ES-I3 (cell line): ENCODE data around the gene TRIP4.
"Not testable (repeated sequence)": the region's sequence is repeated elsewhere in the genome, so short reads cannot be mapped to it uniquely, and the experiment has no call there.

Experiments used
- H3K36me3 ChIP-seq: 2 replicates; pipeline ENCODE4 v1.6.1; 2013; ENCODE audit warnings: mild to moderate bottlenecking, low read length, control low read depth, moderate library complexity; ENCODE audit not compliant: insufficient read depth
- H3K4me1 ChIP-seq: 2 replicates; pipeline ENCODE4 v1.6.1; 2013; ENCODE audit warnings: mild to moderate bottlenecking, control low read depth, low read length; ENCODE audit not compliant: insufficient read depth
- H3K9ac ChIP-seq: 2 replicates; pipeline ENCODE4 v1.6.1; 2013; ENCODE audit warnings: low read depth, mild to moderate bottlenecking, low read length, moderate library complexity
- H3K9me3 ChIP-seq: 2 replicates; pipeline ENCODE4 v1.6.1; 2013; ENCODE audit warnings: mild to moderate bottlenecking, low read length, moderate library complexity; ENCODE audit not compliant: control insufficient read depth, insufficient read depth

TRIP4 gene

GRCh38 chr15:64361259-64361658, 26.4 kb upstream of the TRIP4 start:
- no peak overlapping the region for H3K9ac ChIP-seq
- no peaks in the 10 kb centered on the region for H3K36me3 ChIP-seq
- no peaks in the 10 kb centered on the region for H3K4me1 ChIP-seq
- H3K9me3 ChIP-seq, result no peaks in the 10 kb centered on the region

DNA sequence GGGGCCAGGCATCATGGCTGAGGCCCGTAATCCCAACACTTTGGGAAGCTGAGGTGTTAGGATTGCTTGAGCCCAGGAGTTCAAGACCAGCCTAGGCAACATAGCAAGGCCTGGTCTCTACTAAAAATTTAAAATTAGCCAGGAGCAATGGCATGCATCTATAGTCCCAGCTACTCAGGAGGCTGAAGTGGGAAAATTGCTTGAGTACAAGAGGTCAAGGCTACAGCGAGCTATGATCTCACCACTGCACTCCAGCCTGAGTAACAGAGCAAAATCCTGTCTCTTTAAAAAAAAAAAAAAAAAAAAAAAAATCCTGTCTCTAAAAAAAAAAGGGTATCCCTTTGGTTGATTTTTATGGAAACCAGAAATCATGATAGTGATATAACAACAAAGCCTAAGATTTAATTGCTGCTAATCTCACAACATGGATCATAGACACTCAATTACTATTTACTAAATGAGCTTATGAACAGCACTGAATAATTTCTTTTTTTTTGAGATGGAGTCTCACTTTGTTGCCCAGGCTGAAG, 18.5 kb upstream of the TRIP4 start:
- no peaks in the 10 kb centered on the region for H3K9me3 ChIP-seq
- no peaks in the 10 kb centered on the region for H3K4me1 ChIP-seq
- H3K9ac ChIP-seq, result no peak overlapping the region
- H3K36me3 ChIP-seq, result no peaks in the 10 kb centered on the region; the same call in 1 of the 2 replicates

GRCh38 chr15:64371383-64371782, 16.3 kb upstream of the TRIP4 start:
- H3K4me1 ChIP-seq, H3K9ac ChIP-seq, H3K36me3 ChIP-seq: not testable (repeated sequence)

DNA sequence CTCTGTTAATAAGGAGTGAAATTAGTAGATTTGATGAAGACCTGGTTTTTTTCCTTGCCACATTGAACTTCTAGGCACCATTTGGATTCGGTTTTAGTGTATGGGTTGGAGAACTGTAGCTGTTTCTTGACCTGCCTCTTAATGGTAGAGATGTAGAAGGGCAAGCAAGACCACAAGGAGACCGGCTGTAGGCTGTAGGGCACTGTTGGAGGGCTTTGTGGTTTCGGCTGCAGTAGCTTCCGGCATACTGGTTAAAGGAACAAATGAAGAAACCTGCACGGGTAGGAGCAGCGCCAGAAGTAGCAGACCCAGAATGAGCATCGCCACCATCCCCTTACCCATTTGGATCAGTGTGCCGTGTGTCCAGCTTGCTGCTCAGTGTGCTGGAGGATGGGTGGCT, 14.3 kb upstream of the TRIP4 start:
- H3K4me1 ChIP-seq, result no peaks in the 10 kb centered on the region
- H3K36me3 ChIP-seq, result peaks cover 6% of the 10 kb centered on the region; the same call in 1 of the 2 replicates
- no peaks in the 10 kb centered on the region for H3K9me3 ChIP-seq
- H3K9ac ChIP-seq, result no peak overlapping the region

More at GRCh38 chr15:64371383-64371782, 16.3 kb upstream of the TRIP4 start:
- H3K9me3 ChIP-seq, result not testable (repeated sequence)

- H3K36me3 ChIP-seq, result peaks cover 6% of the 10 kb centered on the region; the same call in 1 of the 2 replicates
- H3K9me3 ChIP-seq, result no peaks in the 10 kb centered on the region
- H3K9ac ChIP-seq, result no peak overlapping the region
- no peaks in the 10 kb centered on the region for H3K4me1 ChIP-seq
Measured at GRCh38 chr15:64379216-64379960, 8.2 kb upstream of the TRIP4 start.

GRCh38 chr15:64380130-64380870, 7.3 kb upstream of the TRIP4 start:
- peak overlapping the region; percentile 85 for H3K9ac ChIP-seq
- not testable (repeated sequence) for H3K4me1 ChIP-seq, H3K9me3 ChIP-seq, H3K36me3 ChIP-seq

- Histone ChIP-seq H3K9ac (peak within 1 kb of the TSS; percentile 85), H3K36me3 (peaks cover 3% of the 10 kb centered on the region; the same call in 1 of the 2 replicates), H3K4me1 (no peaks in the 10 kb centered on the region), H3K9me3 (no peaks in the 10 kb centered on the region)
Measured at GRCh38 chr15:64381000-64381751, 6.5 kb upstream of the TRIP4 start, which contains the start of gene PCLAF. PCLAF (minus strand) TSS chr15:64381441; CDS start chr15:64381371, 70 bp downstream.

- Histone ChIP-seq H3K9me3 (no peaks in the 10 kb centered on the region), H3K9ac (no peak overlapping the region), H3K36me3 (no peaks in the 10 kb centered on the region), H3K4me1 (no peaks in the 10 kb centered on the region)
Measured at GRCh38 chr15:64383760-64384159, 3.9 kb upstream of the TRIP4 start.

DNA sequence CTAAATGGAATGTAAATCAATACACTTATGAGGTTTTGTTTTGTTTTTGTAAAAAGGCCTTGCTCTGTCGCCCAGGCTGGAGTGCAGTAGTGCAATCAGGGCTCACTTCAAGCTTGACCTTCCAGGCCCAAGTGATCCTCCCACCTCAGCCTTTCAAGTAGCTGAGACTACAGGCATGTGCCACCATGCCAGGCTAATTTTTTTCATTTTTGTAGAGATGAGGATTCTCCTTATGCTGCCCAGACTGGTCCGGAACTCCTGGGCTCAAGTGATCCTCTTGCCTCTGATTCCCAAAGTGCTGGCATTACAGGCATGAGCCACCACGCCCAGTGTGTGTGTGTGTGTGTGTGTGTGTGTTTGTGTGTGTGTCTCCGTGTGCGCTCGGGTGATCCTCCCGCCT, 1.3 kb upstream of the TRIP4 start:
- no peaks in the 10 kb centered on the region for H3K36me3 ChIP-seq
- H3K9me3 ChIP-seq, result no peaks in the 10 kb centered on the region
- no peaks in the 10 kb centered on the region for H3K4me1 ChIP-seq
- H3K9ac ChIP-seq, result no peak overlapping the region

DNA sequence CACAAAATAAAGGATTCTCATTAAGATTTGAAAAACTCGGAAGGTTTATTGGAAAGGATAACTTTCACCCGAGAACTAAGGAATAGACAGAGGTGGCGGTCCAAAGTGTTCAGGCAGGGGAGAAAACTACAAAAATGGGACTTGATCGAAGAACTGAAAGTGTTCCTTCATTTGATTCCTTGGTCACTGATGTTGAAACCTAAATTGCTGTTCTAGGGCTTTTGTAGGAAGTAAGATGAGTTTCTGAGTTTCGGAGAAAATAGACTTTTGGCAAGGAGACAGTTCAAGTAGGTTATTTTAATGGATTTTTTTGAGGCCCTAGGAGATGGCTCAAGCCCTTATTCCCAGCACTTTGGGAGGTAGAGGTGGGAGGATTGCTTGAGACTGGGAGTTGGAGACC, 1.4 kb downstream of the TRIP4 start:
- Histone ChIP-seq H3K4me1 (no peaks in the 10 kb centered on the region), H3K36me3 (no peaks in the 10 kb centered on the region), H3K9me3 (no peaks in the 10 kb centered on the region), H3K9ac (no peak overlapping the region)

DNA sequence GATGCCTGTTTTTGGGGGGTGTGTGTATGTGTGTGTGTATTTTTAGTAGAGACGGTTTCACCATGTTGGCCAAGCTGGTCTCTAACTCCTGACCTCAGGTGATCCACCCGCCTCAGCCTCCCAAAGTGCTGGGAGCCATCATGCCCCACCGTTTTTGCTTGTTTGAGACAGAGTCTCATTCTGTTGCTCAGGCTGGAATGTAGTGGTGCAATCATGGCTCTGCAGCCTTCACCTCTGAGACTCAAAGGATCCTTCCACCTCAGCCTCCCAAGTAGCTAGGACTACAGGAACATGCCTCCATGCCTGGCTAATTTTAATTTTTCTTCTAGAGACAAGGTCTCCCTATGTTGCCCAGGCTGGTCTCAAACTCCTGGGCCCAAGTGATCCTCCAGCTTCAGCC, 4.8 kb downstream of the TRIP4 start:
- H3K9me3 ChIP-seq, H3K4me1 ChIP-seq, H3K9ac ChIP-seq, H3K36me3 ChIP-seq: not testable (repeated sequence)

DNA sequence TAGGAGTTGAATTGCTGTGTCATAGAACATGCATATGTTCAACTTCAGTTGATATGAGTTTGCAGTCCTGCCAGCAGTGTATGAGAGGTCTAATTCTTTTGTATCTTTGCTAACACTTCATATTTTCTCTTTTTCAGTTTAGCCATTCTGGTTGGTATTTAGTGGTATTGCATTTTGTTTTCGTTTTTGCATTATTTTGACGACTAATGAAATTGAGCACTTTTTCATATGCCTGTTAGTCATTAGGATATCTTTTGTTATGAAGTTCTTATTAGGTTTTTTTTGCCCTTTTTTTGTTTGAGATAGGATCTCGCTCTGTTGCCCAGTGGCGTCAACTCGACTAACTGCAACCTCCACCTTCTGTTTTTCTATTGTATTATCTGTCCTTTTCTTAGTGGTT, 9.2 kb downstream of the TRIP4 start:
- Histone ChIP-seq H3K9ac (no peak overlapping the region), H3K36me3 (peaks cover 9% of the 10 kb centered on the region), H3K9me3 (no peaks in the 10 kb centered on the region), H3K4me1 (no peaks in the 10 kb centered on the region)

DNA sequence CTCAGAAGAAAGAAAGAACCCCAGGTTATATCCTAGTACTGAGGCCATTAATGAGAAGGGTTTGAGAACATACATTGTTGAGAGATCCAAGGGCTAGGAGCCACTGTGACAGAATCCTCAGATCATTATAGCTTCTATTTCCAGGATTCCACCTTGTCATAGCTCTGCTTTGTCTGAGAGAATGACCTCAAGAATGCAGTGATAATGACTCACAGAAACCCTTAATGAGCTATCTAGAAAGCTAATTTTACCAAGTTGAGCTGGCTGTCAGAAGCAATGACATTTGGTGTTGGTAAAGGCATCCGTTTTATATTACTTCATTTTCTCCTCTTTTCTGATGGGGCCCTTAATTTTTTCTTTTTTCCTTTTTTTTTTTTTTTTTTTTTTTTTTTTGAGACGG, 10.9 kb downstream of the TRIP4 start:
- Histone ChIP-seq H3K9me3 (no peaks in the 10 kb centered on the region), H3K4me1 (no peaks in the 10 kb centered on the region), H3K36me3 (peaks cover 9% of the 10 kb centered on the region), H3K9ac (no peak overlapping the region)

GRCh38 chr15:64400583-64400982, 12.9 kb downstream of the TRIP4 start:
- peaks cover 9% of the 10 kb centered on the region for H3K36me3 ChIP-seq

More at GRCh38 chr15:64400583-64400982, 12.9 kb downstream of the TRIP4 start:
- Histone ChIP-seq H3K9me3 (no peaks in the 10 kb centered on the region), H3K9ac (no peak overlapping the region), H3K4me1 (no peaks in the 10 kb centered on the region)
